GM19468 (cell line): ENCODE data around the gene NOS1AP.
"Not testable (repeated sequence)": the region's sequence is repeated elsewhere in the genome, so short reads cannot be mapped to it uniquely, and the experiment has no call there.

ENCODE experiments used
- ATAC-seq: cut with Tn5 transposase; IDR thresholded peaks from one replicate; pipeline ENCODE4 v1.9.1; 2021; ENCODE audit warnings: mild to moderate bottlenecking, moderate library complexity, moderate number of reproducible peaks; ENCODE audit not compliant: unreplicated experiment; ENCODE audit errors: extremely low read depth

NOS1AP gene

GRCh38 chr1:162056043-162056442, 13.4 kb upstream of the NOS1AP start:
- no peak for ATAC-seq

- no peak for ATAC-seq
Measured at GRCh38 chr1:162056579-162056978, 12.9 kb upstream of the NOS1AP start.

- no peak for ATAC-seq
Measured at GRCh38 chr1:162059721-162060120, 9.8 kb upstream of the NOS1AP start.

- ATAC-seq, result no peak
Measured at GRCh38 chr1:162060314-162060713, 9.2 kb upstream of the NOS1AP start.

GRCh38 chr1:162062542-162063015, 6.9 kb upstream of the NOS1AP start:
- ATAC-seq, result no peak

- ATAC-seq, result no peak
Measured at GRCh38 chr1:162065016-162065415, 4.5 kb upstream of the NOS1AP start.

GRCh38 chr1:162066836-162067235, 2.7 kb upstream of the NOS1AP start:
- ATAC-seq, result not testable (repeated sequence)

- no peak for ATAC-seq
Measured at GRCh38 chr1:162067466-162067865, 2.0 kb upstream of the NOS1AP start.

GRCh38 chr1:162068301-162068700, 1.2 kb upstream of the NOS1AP start:
- ATAC-seq, result no peak

GRCh38 chr1:162070094-162070748, 730 bp downstream of the NOS1AP start:
- no peak for ATAC-seq

- no peak for ATAC-seq
Measured at GRCh38 chr1:162070825-162071224, 1.3 kb downstream of the NOS1AP start.

- ATAC-seq, result no peak
Measured at GRCh38 chr1:162072740-162073139, 3.2 kb downstream of the NOS1AP start.

GRCh38 chr1:162074276-162075005, 5.0 kb downstream of the NOS1AP start:
- no peak for ATAC-seq

GRCh38 chr1:162075862-162076261, 6.4 kb downstream of the NOS1AP start:
- ATAC-seq, result no peak

GRCh38 chr1:162077648-162078299, 8.3 kb downstream of the NOS1AP start:
- ATAC-seq, result no peak

- ATAC-seq, result no peak
Measured at GRCh38 chr1:162079030-162079429, 9.5 kb downstream of the NOS1AP start.

- ATAC-seq, result no peak
Measured at GRCh38 chr1:162080472-162081015, 11.1 kb downstream of the NOS1AP start.

- no peak for ATAC-seq
Measured at GRCh38 chr1:162081316-162081715, 11.8 kb downstream of the NOS1AP start.

GRCh38 chr1:162082080-162082479, 12.6 kb downstream of the NOS1AP start:
- ATAC-seq, result not testable (repeated sequence)

GRCh38 chr1:162083273-162083672, 13.8 kb downstream of the NOS1AP start:
- no peak for ATAC-seq

- ATAC-seq, result no peak
Measured at GRCh38 chr1:162085991-162086390, 16.5 kb downstream of the NOS1AP start.
